ENCODE results near the gene GLUD1.
"Not testable (repeated sequence)": the region's sequence is repeated elsewhere in the genome, so short reads cannot be mapped to it uniquely, and the experiment has no call there.

- TF ChIP-seq, protein P1, sequence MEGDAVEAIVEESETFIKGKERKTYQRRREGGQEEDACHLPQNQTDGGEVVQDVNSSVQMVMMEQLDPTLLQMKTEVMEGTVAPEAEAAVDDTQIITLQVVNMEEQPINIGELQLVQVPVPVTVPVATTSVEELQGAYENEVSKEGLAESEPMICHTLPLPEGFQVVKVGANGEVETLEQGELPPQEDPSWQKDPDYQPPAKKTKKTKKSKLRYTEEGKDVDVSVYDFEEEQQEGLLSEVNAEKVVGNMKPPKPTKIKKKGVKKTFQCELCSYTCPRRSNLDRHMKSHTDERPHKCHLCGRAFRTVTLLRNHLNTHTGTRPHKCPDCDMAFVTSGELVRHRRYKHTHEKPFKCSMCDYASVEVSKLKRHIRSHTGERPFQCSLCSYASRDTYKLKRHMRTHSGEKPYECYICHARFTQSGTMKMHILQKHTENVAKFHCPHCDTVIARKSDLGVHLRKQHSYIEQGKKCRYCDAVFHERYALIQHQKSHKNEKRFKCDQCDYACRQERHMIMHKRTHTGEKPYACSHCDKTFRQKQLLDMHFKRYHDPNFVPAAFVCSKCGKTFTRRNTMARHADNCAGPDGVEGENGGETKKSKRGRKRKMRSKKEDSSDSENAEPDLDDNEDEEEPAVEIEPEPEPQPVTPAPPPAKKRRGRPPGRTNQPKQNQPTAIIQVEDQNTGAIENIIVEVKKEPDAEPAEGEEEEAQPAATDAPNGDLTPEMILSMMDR (IDR thresholded peaks at IDR 0.05) = not testable (repeated sequence)
- TF ChIP-seq POLR2A (IDR thresholded peaks at IDR 0.05); POLR2AphosphoS5 (IDR thresholded peaks at IDR 0.05; ENCODE audit: insufficient read depth in 1 of 2, low read depth in 1 of 2): not testable (repeated sequence)
Observed at GRCh38 chr10:87133936-87134335, 39.3 kb upstream of the GLUD1 start.
